Measurements from ENCODE around the gene DDX17. TPM values are rescaled to one million over a fixed set of nuclear protein-coding genes. Genes with fewer than 3 reads are reported as not detected.

DDX17 gene
- total and polyA plus RNA-seq, 12 donors: 184 to 668 (median 430) TPM

GRCh38 chr22:38451404-38451803 is 54.7 kb downstream of the DDX17 start:
- intact Hi-C loops (cut with DNase I): no loop called here
- H3K27me3 ChIP-seq: peaks cover 17% of the 10 kb centered on the region

GRCh38 chr22:38450234-38450797 is 55.8 kb downstream of the DDX17 start:
- Histone ChIP-seq H3K4me3 (no peak overlapping the region), H3K9me3 (replicated peaks in 1 of 3) (no peaks in the 10 kb centered on the region), H3K27ac (no peak overlapping the region), H3K36me3 (replicated peaks in 1 of 2) (no peaks in the 10 kb centered on the region), H3K27me3 (peaks cover 13% of the 10 kb centered on the region), H3K4me1 (replicated peaks in 1 of 2) (peaks cover 0 to 5% of the 10 kb centered on the region in 2 donors)
- TF ChIP-seq CTCF (IDR thresholded peaks at IDR 0.05) (no peak), POLR2A (IDR thresholded peaks at IDR 0.05) (no peak)
- intact Hi-C loops (cut with DNase I): no loop called here
- DNase-seq: no peak
- 52 to 71% (median 63%) methylated on average over 8 to 11 of the region's 11 CpGs for WGBS, 4 donors

More at GRCh38 chr22:38451404-38451803, 54.7 kb downstream of the DDX17 start:
- TF ChIP-seq CTCF (IDR thresholded peaks at IDR 0.05) (no peak), POLR2A (IDR thresholded peaks at IDR 0.05) (no peak)
- Histone ChIP-seq H3K36me3 (replicated peaks in 1 of 2) (no peaks in the 10 kb centered on the region), H3K27ac (no peak overlapping the region), H3K9me3 (replicated peaks in 1 of 3) (no peaks in the 10 kb centered on the region), H3K4me1 (replicated peaks in 1 of 2) (peaks cover 0 to 8% of the 10 kb centered on the region in 2 donors), H3K4me3 (no peak overlapping the region)
- DNase-seq: no peak
- WGBS, 4 donors: 82 to 92% (median 88%) methylated on average over 2 of the region's 2 CpGs

DNA sequence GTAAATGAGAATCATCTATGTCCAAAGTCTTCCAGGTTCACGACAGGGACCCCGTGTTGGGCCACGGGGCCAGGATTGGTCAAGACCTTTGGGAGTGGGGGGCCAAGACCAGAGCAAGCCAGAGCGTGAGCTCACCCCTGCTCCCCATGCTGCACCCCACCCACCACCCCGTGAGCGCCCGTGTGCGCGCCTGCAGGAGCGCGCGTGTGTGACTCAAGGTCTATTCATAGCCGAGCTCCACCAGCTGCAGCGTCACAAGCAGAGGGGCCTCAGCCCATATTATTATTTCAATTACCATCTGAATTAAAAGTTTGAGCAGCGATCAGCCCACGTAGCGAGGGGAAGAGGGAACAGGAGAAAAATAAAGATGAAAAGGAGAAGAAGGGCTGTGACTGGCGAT is 56.3 kb downstream of the DDX17 start:
- TF ChIP-seq CTCF (IDR thresholded peaks at IDR 0.05) (no peak), POLR2A (IDR thresholded peaks at IDR 0.05) (no peak)
- H3K27ac ChIP-seq: no peak overlapping the region
- no peaks in the 10 kb centered on the region for H3K9me3 ChIP-seq (replicated peaks in 1 of 3)
- no peak for DNase-seq
- peaks cover 0 to 4% of the 10 kb centered on the region in 2 donors for H3K4me1 ChIP-seq (replicated peaks in 1 of 2)
- 64 to 82% (median 77%) methylated on average over 18 of the region's 18 CpGs for WGBS, 4 donors
- H3K36me3 ChIP-seq (replicated peaks in 1 of 2): no peaks in the 10 kb centered on the region
- H3K27me3 ChIP-seq: peaks cover 11% of the 10 kb centered on the region
- intact Hi-C loops (cut with DNase I): no loop called here
- no peak overlapping the region for H3K4me3 ChIP-seq

- Histone ChIP-seq H3K36me3 (replicated peaks in 1 of 2) (no peaks in the 10 kb centered on the region), H3K4me3 (no peak overlapping the region), H3K27ac (no peak overlapping the region), H3K9me3 (replicated peaks in 1 of 3) (no peaks in the 10 kb centered on the region), H3K4me1 (replicated peaks in 1 of 2) (no peaks in the 10 kb centered on the region), H3K27me3 (peaks cover 5% of the 10 kb centered on the region)
- intact Hi-C loops (cut with DNase I): no loop called here
- TF ChIP-seq CTCF (IDR thresholded peaks at IDR 0.05) (no peak), POLR2A (IDR thresholded peaks at IDR 0.05) (no peak)
- whole genome bisulfite sequencing, 4 donors: 60 to 81% (median 75%) methylated on average over 5 to 14 of the region's 14 CpGs
- peak in 4 of 7 donors; percentile 33 to 53 (median 36) for DNase-seq
Observed at GRCh38 chr22:38448945-38449745, 57.0 kb downstream of the DDX17 start.

All from adrenal gland (tissue), 12 donors.